Measurements from ENCODE around the gene ARRB1.

DNA sequence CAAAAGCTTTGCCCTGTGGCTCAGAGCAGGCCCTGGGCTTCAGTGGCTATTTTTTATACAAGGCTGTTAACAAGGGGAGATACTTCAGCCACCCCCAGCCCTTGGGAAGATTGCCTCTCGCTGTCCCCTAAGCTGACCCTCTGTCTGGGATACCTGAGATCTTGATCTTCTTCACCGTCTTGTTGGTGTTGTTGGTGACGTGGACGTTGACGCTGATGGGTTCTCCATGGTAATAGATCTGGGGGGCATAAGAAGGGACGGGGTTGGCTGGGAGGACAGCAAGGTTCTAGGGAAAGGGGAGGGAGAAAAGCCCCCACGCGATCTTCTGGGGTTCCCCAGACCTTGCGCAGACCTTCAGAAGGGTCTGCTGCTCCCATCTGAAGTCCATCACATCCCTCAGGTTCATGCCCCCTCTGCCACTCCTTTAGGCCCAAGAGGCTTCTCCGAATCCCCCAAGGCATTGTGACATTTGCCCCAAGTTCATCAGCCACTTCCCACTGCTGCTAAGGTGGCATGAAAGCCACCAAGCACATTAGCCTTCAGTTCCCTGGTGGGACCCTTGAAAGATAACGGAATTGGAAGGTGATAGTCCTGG lies 74.2 kb downstream of the ARRB1 start:
- no peak for TF ChIP-seq SP1 (IDR thresholded peaks at IDR 0.05)
- TF ChIP-seq, protein P1, sequence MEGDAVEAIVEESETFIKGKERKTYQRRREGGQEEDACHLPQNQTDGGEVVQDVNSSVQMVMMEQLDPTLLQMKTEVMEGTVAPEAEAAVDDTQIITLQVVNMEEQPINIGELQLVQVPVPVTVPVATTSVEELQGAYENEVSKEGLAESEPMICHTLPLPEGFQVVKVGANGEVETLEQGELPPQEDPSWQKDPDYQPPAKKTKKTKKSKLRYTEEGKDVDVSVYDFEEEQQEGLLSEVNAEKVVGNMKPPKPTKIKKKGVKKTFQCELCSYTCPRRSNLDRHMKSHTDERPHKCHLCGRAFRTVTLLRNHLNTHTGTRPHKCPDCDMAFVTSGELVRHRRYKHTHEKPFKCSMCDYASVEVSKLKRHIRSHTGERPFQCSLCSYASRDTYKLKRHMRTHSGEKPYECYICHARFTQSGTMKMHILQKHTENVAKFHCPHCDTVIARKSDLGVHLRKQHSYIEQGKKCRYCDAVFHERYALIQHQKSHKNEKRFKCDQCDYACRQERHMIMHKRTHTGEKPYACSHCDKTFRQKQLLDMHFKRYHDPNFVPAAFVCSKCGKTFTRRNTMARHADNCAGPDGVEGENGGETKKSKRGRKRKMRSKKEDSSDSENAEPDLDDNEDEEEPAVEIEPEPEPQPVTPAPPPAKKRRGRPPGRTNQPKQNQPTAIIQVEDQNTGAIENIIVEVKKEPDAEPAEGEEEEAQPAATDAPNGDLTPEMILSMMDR (IDR thresholded peaks at IDR 0.05; ENCODE audit: low read depth, low read length, missing input control) = no peak
